HG02943 (cell line): Measurements from ENCODE around the gene SLC46A2.
A peak's percentile ranks its signal among the peaks of the same experiment; 100 is the strongest.

Source experiments
- ATAC-seq: cut with Tn5 transposase; IDR thresholded peaks from one replicate; pipeline ENCODE4 v1.9.1; 2021; ENCODE audit warnings: mild to moderate bottlenecking, low read depth, moderate library complexity; ENCODE audit not compliant: unreplicated experiment

Gene SLC46A2

GRCh38 chr9:112860451-112860850 is 30.2 kb downstream of the SLC46A2 start:
- no peak for ATAC-seq

GRCh38 chr9:112858625-112859147 is 32.0 kb downstream of the SLC46A2 start:
- no peak for ATAC-seq

GRCh38 chr9:112858005-112858404 is 32.7 kb downstream of the SLC46A2 start:
- no peak for ATAC-seq

GRCh38 chr9:112856843-112857242 is 33.8 kb downstream of the SLC46A2 start:
- ATAC-seq = no peak

GRCh38 chr9:112856200-112856599 is 34.5 kb downstream of the SLC46A2 start:
- ATAC-seq = no peak

- no peak for ATAC-seq
Observed at GRCh38 chr9:112854657-112855056, 36.0 kb downstream of the SLC46A2 start.

- ATAC-seq = no peak
Observed at GRCh38 chr9:112853882-112854585, 36.6 kb downstream of the SLC46A2 start.

GRCh38 chr9:112852741-112853504 is 37.8 kb downstream of the SLC46A2 start:
- ATAC-seq = no peak

- no peak for ATAC-seq
Observed at GRCh38 chr9:112850840-112851239, 39.8 kb downstream of the SLC46A2 start.

- no peak for ATAC-seq
Observed at GRCh38 chr9:112849363-112849922, 41.2 kb downstream of the SLC46A2 start.

GRCh38 chr9:112848316-112849151 is 42.1 kb downstream of the SLC46A2 start:
- no peak for ATAC-seq

GRCh38 chr9:112846528-112847488 is 43.9 kb downstream of the SLC46A2 start:
- ATAC-seq = no peak

- peak; percentile 90 for ATAC-seq
Observed at GRCh38 chr9:112844771-112845542, 45.7 kb downstream of the SLC46A2 start.

GRCh38 chr9:112842555-112842954 is 48.1 kb downstream of the SLC46A2 start:
- no peak for ATAC-seq

- no peak for ATAC-seq
Observed at GRCh38 chr9:112841261-112841660, 49.4 kb downstream of the SLC46A2 start.

- no peak for ATAC-seq
Observed at GRCh38 chr9:112839331-112839730, 51.3 kb downstream of the SLC46A2 start.

- no peak for ATAC-seq
Observed at GRCh38 chr9:112838342-112838741, 52.3 kb downstream of the SLC46A2 start.

- ATAC-seq = no peak
Observed at GRCh38 chr9:112836394-112836793, 54.3 kb downstream of the SLC46A2 start.

- no peak for ATAC-seq
Observed at GRCh38 chr9:112833081-112833480, 57.6 kb downstream of the SLC46A2 start.
